A204.1 (cell line): ENCODE measurements around the gene NINJ2.

Experiments
- FAIRE-seq: peaks from 2 replicates; lab custom pipeline; 2012; peaks lifted over from hg19 to GRCh38; lab: Jason Lieb, UNC

Gene NINJ2

GRCh38 chr12:546920-547845 lies 116.1 kb downstream of the NINJ2 start:
- FAIRE-seq, result no peak

DNA sequence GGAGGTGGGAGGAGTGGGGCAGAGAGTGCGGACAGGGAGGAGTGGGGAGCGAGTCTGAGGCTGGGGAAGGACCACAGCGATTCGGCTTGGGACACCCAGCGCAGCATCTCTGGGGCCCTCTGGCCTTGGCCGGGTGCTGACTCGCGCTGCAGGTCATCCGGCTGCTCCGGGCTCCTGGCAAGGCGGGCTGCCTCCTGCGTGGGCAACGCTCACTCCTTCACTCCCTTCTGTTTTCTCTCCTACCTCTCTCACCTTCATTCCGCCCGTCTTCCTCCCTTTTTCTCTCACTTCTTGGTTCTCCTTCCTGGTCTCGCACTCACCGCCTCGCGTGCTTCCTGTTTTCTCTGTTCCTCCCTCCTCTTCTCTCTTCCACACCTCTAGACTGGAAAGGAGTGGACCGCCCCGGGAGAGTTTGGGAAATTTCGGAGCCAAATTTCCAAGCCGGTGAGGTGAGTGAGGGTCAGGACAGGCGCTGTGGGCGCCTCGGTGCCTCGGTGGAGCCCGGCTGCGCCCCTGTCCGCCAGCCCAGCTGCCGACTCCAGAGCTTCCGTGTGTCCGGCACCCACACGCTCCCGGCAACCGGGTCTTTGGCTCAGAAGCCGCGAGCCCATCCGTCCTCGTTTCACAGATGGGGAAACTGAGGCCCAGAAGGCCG lies 116.9 kb downstream of the NINJ2 start:
- FAIRE-seq, result no peak

DNA sequence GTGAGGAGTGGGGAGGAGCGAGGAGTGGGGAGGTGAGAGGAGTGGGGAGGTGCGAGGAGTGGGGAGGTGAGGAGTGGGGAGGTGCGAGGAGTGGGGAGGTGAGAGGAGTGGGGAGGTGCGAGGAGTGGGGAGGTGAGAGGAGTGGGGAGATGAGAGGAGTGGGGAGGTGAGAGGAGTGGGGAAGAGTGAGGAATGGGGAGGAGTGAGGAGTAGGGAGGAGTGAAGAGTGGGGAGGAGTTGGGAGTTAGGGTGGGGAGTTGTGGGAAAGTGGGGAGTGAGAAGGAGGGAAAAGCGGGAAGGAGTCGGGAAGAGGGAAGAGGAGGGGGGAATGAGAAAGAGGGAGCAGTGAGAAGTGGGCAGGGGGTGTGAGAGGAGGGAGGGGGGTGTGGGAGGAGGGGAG lies 117.4 kb downstream of the NINJ2 start:
- no peak for FAIRE-seq

DNA sequence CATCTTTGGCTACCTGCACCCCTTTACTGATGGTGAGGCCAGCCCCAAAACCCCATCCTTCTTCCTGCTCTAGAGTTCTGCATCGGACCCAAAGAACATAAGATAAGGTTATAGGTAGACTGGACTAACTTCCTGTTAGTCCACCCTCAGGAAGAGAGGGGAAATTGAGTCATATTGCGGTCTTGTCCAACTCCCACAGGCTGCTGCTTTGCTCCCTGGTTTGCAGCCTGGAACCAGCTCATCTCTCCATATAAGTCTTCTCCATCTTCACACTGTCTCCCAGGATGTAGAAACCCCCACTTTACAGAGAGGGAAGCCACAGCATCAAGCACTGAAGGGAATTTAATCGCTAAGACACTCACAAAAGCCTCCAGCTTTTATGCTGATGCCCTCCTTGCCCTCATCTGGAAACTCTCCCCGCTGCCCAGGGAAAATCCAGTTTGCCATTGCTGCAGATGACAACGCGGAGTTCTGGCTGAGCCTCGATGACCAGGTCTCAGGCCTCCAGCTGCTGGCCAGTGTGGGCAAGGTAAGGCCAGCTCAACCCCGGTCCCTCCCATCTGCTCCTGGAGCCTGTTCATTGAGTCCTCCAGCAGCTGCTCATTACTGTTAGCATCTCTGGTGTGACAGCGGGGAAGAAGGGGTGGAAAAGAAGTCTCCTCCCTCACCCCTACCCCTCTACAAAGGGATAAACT lies 118.2 kb downstream of the NINJ2 start:
- no peak for FAIRE-seq

GRCh38 chr12:544142-544541 lies 119.1 kb downstream of the NINJ2 start:
- FAIRE-seq, result no peak

GRCh38 chr12:543114-543451 lies 120.2 kb downstream of the NINJ2 start:
- FAIRE-seq, result no peak

DNA sequence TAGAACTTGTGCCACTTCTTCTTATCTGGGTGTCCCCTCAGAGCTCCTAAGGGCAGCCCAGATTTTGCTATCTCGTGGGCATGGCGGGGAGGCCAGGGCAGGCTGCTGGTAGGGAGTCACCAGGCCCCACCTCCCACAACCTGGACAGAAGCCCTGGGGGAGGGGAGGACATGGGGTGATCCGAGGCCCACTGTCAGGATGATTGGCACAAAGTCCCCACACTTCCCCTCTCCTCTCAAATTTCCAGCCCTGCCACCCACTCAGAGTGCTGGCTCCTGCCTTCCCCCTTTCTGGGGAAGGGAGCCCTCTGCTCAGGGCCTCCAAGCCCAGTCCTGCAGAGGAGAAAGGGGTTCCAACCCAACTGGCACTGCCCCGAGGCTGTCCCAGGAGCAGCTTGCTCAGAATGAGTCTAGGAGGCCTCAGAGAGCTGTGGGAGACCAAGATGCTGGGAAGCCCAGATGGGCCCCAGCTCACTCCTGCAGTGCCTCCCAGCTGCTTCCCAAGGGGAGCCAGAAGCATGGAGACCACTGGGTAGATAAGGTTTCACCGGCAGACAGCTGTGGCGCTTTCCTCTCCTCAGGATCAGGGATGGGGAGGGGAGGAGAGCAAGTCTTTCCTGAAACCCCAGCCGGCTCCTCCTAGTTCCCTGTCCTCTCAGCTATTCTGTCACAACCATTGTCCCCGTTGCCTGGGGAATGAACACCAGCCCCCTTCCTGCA lies 120.7 kb downstream of the NINJ2 start:
- FAIRE-seq, result no peak

- no peak for FAIRE-seq
These were observed 121.4 kb downstream of the NINJ2 start for GRCh38 chr12:541676-542324.

DNA sequence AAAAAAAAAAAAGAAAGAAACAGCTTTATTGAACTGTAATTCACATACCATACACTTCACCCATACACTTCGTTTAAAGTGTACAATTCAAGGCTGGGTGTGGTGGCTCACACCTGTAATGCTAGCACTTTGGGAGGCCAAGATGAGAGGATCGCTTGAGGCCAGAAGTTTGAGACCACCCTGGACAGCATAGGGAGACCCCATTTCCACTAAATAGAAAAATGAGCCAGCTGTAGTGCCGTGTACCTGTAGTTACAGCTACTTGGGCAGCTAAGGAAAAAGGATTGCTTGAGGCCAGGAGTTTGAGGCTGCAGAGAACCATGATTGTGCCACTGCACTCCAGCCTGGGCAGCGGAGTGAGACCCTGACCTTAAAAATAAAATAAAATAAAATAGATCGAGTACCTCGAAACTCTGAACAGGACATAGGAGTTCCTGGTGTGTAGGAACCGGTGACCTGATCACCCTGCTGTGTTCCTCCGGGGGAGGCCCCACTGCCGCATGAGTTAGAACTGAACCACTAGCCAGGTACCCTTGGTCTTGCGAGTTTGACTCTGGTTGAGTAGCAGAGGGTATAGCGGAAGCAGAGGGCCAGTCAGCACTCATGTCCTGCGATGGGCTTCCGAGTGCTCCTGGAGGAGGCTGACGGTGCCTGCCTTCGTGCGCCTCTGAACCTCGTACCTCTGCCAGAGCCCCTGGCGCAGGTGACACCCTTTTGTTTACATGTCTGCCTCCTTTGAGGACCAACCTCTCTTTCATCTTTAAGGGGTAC lies 123.5 kb downstream of the NINJ2 start:
- no peak for FAIRE-seq

GRCh38 chr12:538731-539539 lies 124.3 kb downstream of the NINJ2 start:
- FAIRE-seq, result no peak

DNA sequence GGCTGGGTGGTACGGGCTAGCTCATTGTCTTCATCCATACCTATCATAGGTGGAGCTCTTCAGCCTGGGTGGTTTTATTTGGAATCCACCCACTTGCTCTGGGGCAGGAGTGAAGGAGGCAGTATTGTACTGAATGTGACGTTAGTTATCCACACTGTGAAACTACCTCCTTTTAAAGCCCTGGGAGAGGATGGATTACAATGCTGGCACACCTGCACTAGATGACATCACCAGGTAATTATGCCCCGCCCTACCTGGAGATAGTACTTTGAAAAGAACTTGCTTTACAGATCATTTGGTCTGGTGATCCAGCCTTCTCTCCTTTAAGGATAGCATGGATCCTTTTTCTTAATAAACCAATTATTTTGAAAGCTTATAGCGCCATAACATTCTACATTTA lies 125.5 kb downstream of the NINJ2 start:
- no peak for FAIRE-seq

DNA sequence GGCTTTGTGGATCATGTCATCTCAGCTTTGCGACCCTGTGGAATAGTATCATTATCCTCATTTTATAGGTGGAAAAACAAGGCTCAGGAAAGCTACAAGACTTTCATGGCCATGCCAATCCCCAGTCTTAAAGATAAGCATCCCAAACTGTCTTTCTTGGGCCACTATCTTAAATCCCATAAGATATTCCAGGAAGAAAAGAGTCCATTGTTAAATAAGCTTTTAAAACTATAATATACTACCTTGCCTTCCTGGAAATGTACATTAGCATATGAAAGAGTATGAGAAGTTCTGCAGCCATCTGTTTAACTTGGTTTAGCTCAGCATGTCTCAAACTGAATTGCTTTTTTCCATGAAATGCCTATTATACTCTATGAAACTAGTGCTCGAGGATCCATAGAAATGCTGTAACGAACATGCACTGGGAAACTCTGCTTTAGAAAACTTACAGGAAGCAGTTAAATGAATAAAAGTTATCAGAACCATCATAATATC lies 126.4 kb downstream of the NINJ2 start:
- FAIRE-seq, result no peak

DNA sequence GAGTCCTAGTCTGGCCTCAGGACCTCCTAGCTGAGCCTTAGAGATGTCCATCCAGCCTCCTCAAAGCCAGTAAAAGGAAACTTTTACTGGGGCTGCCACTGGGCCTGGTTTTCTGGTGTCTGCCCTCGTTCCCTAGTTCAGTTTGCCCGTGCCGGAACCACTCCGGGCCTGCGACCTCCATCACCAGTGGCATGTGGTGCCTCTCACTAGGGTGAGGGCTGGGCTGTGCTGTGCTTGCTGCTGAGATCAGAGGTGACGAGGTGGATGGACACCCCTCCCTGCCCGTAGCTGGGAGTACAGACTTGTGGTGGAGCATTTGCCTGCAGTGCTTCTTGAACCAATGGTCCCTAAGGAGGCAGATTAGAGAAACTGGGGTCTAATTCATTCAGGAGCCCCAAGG lies 127.8 kb downstream of the NINJ2 start:
- FAIRE-seq, result no peak

DNA sequence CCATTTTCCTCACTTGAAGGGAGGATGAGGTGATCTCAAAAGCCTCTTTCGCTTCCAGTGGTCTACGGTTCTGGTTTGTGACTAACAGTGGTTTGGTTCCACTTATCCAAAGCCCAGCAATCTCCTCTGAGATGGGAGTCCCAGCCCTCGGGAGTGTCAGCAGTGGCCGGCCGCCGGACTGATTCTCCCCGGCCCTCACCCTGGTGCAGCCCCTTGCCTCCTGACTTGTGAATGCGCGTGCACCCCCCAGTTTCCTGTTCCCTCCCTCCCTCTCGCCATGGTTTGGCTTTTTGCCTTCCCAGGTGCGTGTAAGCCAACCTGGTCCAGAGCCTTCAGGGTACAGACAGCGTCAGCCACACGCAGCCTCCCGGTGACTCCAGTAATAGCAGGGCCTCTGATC lies 129.0 kb downstream of the NINJ2 start:
- no peak for FAIRE-seq

DNA sequence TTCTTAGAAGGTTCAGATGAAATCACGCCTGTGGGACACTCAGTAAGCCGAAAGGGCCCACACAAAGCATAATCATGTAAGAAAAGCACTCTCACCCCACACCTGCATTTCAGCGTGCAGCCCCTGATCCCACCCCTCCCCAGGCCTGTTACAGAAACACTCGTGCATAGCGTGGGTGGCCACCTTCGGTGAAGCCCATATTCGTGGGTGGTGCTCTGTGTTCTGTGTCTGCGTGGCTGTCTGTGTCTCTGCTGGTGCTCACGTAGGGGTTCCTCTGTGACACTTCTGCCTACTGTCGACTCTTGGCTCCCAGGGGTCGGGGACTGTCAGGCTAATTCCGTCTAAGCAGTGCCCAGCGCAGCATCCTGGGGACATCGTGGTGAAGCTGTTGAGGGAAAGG lies 129.5 kb downstream of the NINJ2 start:
- FAIRE-seq, result no peak

DNA sequence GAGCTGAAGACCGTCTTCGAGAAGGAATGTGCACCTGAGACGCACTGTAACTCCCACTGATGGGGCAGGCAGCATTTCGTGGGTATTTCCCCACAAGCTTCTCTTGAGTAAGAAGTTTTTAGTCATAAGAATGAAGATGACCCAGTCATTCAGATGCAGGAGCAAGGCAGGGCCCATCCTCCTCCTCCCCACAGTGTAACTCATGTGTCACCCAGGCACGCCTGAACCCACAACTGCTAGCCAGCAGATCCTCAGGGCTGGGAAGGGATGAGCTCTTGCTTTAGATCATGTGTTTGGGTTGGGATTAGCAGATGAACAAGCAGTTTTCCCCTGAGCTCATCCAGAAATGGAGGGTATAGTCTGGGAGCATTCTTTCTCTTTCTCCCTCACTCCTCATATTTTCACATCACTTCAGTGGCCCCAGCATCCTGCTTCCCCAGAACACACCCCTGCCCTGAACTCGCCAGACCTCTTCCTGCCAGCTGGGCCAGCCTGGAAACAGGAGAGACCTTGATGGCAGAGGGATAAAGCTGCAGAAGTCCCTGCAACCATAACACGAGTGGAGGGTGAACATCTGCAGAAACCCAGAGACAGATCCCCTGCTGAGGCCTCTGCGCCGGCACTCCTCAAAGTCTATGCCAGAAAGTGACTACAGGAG lies 130.2 kb downstream of the NINJ2 start:
- FAIRE-seq, result no peak

GRCh38 chr12:531951-532585 lies 131.2 kb downstream of the NINJ2 start:
- FAIRE-seq, result no peak

GRCh38 chr12:530821-531220 lies 132.4 kb downstream of the NINJ2 start:
- FAIRE-seq, result no peak

DNA sequence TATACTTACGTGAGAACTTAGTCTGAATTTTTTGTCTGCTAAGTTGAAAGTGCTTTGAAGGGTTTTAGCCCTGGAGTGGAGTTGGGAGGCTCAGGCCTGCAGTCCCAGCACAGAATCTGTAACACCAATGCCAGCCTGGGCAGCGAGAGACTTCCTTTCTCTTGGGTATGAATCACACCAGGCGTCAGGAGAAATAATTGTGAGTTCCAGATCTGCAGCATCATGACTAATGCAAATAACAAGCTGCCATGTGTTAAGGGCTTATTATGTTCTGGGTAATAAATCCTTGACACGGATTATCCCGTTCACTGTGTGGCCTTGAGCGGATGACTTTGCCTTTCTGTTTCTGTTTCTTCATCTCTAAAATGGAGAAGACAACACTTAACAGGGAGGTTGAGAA lies 132.9 kb downstream of the NINJ2 start:
- FAIRE-seq, result no peak
